Panc1 (cell line): ENCODE data around the gene KLF12.

Experiments
- SIN3A ChIP-seq: IDR thresholded peaks from 2 replicates; pipeline ENCODE4 v1.6.1; 2012; ENCODE audit warnings: low read depth, mild to moderate bottlenecking, low read length, moderate library complexity, borderline replicate concordance; ENCODE audit not compliant: insufficient read depth
- TCF7L2 ChIP-seq: IDR thresholded peaks from 2 replicates; pipeline ENCODE4 v1.6.1; 2011; ENCODE audit warnings: mild to moderate bottlenecking, low read depth, low read length, inconsistent platforms
- TF ChIP-seq, protein P1 (sequence below): fragments of 450-650 bp; IDR thresholded peaks from 2 replicates; pipeline ENCODE4 v1.5.1; 2017; ENCODE audit warnings: mild to moderate bottlenecking
- TF ChIP-seq, protein P2 (sequence below), 2 experiments: IDR thresholded peaks; 2 replicates each; pipeline ENCODE4 v1.6.1; 2011 to 2012; ENCODE audit warnings: low read depth in 2 of 2, control low read depth in 1 of 2, low read length in 1 of 2, mild to moderate bottlenecking in 1 of 2, moderate library complexity in 1 of 2; ENCODE audit not compliant: insufficient read depth in 1 of 2

- TF ChIP-seq, protein P1, sequence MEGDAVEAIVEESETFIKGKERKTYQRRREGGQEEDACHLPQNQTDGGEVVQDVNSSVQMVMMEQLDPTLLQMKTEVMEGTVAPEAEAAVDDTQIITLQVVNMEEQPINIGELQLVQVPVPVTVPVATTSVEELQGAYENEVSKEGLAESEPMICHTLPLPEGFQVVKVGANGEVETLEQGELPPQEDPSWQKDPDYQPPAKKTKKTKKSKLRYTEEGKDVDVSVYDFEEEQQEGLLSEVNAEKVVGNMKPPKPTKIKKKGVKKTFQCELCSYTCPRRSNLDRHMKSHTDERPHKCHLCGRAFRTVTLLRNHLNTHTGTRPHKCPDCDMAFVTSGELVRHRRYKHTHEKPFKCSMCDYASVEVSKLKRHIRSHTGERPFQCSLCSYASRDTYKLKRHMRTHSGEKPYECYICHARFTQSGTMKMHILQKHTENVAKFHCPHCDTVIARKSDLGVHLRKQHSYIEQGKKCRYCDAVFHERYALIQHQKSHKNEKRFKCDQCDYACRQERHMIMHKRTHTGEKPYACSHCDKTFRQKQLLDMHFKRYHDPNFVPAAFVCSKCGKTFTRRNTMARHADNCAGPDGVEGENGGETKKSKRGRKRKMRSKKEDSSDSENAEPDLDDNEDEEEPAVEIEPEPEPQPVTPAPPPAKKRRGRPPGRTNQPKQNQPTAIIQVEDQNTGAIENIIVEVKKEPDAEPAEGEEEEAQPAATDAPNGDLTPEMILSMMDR, result no peak
- TF ChIP-seq SIN3A (no peak), TCF7L2 (no peak)
- TF ChIP-seq, protein P2, sequence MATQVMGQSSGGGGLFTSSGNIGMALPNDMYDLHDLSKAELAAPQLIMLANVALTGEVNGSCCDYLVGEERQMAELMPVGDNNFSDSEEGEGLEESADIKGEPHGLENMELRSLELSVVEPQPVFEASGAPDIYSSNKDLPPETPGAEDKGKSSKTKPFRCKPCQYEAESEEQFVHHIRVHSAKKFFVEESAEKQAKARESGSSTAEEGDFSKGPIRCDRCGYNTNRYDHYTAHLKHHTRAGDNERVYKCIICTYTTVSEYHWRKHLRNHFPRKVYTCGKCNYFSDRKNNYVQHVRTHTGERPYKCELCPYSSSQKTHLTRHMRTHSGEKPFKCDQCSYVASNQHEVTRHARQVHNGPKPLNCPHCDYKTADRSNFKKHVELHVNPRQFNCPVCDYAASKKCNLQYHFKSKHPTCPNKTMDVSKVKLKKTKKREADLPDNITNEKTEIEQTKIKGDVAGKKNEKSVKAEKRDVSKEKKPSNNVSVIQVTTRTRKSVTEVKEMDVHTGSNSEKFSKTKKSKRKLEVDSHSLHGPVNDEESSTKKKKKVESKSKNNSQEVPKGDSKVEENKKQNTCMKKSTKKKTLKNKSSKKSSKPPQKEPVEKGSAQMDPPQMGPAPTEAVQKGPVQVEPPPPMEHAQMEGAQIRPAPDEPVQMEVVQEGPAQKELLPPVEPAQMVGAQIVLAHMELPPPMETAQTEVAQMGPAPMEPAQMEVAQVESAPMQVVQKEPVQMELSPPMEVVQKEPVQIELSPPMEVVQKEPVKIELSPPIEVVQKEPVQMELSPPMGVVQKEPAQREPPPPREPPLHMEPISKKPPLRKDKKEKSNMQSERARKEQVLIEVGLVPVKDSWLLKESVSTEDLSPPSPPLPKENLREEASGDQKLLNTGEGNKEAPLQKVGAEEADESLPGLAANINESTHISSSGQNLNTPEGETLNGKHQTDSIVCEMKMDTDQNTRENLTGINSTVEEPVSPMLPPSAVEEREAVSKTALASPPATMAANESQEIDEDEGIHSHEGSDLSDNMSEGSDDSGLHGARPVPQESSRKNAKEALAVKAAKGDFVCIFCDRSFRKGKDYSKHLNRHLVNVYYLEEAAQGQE (IDR thresholded peaks at IDR 0.05; ENCODE audit: insufficient read depth in 1 of 2, low read depth in 2 of 2, low read length in 1 of 2), result no peak
Observed at GRCh38 chr13:74101436-74101835, 32.8 kb downstream of the KLF12 start.
